ENCODE measurements around the gene SPINT2.

GRCh38 chr19:38273499-38273898, 9.1 kb downstream of the SPINT2 start:
- TF ChIP-seq RAD21 (conservative IDR thresholded peaks at IDR 0.05) = no peak
- no peak for TF ChIP-seq POLR2AphosphoS5 (IDR thresholded peaks at IDR 0.05)
- TF ChIP-seq EZH2 (IDR thresholded peaks at IDR 0.05; ENCODE audit: borderline replicate concordance, insufficient read depth, low read length, poor library complexity, severe bottlenecking) = no peak
- TF ChIP-seq, protein P1, sequence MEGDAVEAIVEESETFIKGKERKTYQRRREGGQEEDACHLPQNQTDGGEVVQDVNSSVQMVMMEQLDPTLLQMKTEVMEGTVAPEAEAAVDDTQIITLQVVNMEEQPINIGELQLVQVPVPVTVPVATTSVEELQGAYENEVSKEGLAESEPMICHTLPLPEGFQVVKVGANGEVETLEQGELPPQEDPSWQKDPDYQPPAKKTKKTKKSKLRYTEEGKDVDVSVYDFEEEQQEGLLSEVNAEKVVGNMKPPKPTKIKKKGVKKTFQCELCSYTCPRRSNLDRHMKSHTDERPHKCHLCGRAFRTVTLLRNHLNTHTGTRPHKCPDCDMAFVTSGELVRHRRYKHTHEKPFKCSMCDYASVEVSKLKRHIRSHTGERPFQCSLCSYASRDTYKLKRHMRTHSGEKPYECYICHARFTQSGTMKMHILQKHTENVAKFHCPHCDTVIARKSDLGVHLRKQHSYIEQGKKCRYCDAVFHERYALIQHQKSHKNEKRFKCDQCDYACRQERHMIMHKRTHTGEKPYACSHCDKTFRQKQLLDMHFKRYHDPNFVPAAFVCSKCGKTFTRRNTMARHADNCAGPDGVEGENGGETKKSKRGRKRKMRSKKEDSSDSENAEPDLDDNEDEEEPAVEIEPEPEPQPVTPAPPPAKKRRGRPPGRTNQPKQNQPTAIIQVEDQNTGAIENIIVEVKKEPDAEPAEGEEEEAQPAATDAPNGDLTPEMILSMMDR (IDR thresholded peaks at IDR 0.05; ENCODE audit: poor library complexity, severe bottlenecking) = no peak
- TF ChIP-seq, protein P2, sequence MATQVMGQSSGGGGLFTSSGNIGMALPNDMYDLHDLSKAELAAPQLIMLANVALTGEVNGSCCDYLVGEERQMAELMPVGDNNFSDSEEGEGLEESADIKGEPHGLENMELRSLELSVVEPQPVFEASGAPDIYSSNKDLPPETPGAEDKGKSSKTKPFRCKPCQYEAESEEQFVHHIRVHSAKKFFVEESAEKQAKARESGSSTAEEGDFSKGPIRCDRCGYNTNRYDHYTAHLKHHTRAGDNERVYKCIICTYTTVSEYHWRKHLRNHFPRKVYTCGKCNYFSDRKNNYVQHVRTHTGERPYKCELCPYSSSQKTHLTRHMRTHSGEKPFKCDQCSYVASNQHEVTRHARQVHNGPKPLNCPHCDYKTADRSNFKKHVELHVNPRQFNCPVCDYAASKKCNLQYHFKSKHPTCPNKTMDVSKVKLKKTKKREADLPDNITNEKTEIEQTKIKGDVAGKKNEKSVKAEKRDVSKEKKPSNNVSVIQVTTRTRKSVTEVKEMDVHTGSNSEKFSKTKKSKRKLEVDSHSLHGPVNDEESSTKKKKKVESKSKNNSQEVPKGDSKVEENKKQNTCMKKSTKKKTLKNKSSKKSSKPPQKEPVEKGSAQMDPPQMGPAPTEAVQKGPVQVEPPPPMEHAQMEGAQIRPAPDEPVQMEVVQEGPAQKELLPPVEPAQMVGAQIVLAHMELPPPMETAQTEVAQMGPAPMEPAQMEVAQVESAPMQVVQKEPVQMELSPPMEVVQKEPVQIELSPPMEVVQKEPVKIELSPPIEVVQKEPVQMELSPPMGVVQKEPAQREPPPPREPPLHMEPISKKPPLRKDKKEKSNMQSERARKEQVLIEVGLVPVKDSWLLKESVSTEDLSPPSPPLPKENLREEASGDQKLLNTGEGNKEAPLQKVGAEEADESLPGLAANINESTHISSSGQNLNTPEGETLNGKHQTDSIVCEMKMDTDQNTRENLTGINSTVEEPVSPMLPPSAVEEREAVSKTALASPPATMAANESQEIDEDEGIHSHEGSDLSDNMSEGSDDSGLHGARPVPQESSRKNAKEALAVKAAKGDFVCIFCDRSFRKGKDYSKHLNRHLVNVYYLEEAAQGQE (IDR thresholded peaks at IDR 0.05; ENCODE audit: borderline replicate concordance) = no peak
- TF ChIP-seq MXI1 (conservative IDR thresholded peaks at IDR 0.05; ENCODE audit: poor library complexity, severe bottlenecking) = no peak
